Astrocyte (in vitro differentiated cells and primary cell): Measurements from ENCODE around the gene ITGAV. TPM values are rescaled to one million over a fixed set of nuclear protein-coding genes. Genes with fewer than 3 reads are reported as not detected.
A peak's percentile ranks its signal among the peaks of the same experiment; 100 is the strongest.

Experiments
- DNase-seq: peaks from one replicate; pipeline ENCODE4 v3.0.0-alpha.2; 2010; ENCODE audit warnings: low read depth
- FAIRE-seq: peaks from 2 replicates; lab custom pipeline; 2011; peaks lifted over from hg19 to GRCh38; lab: Jason Lieb, UNC
- H2AFZ ChIP-seq: 2 replicates; pipeline ENCODE4 v1.6.0; 2012; ENCODE audit warnings: low read depth, low read length, inconsistent platforms
- H3K27ac ChIP-seq: 2 replicates; pipeline ENCODE4 v1.5.1; 2011; ENCODE audit warnings: low read depth, low read length, inconsistent platforms
- H3K27me3 ChIP-seq: 2 replicates; pipeline ENCODE4 v1.6.0; 2011; ENCODE audit warnings: low read length, inconsistent platforms; ENCODE audit not compliant: insufficient read depth
- H3K36me3 ChIP-seq: 2 replicates; pipeline ENCODE4 v1.5.1; 2011; ENCODE audit warnings: low read length, inconsistent platforms; ENCODE audit not compliant: insufficient read depth
- H3K4me1 ChIP-seq: 2 replicates; pipeline ENCODE4 v1.5.1; 2011; ENCODE audit warnings: low read length, inconsistent platforms; ENCODE audit not compliant: insufficient read depth
- H3K4me2 ChIP-seq: 2 replicates; pipeline ENCODE4 v1.6.0; 2012; ENCODE audit warnings: low read length, inconsistent platforms
- H3K4me3 ChIP-seq: 2 replicates; pipeline ENCODE4 v1.5.1; 2011; ENCODE audit warnings: low read depth, mild to moderate bottlenecking, low read length, inconsistent platforms; ENCODE audit not compliant: insufficient read depth
- H3K79me2 ChIP-seq: 2 replicates; pipeline ENCODE4 v1.6.0; 2012; ENCODE audit warnings: mild to moderate bottlenecking, low read length, inconsistent platforms; ENCODE audit not compliant: insufficient read depth
- H3K9ac ChIP-seq: 2 replicates; pipeline ENCODE4 v1.6.0; 2012; ENCODE audit warnings: mild to moderate bottlenecking, low read length, inconsistent platforms
- H3K9me3 ChIP-seq: 2 replicates; pipeline ENCODE4 v1.5.1; 2012; ENCODE audit warnings: low read depth, mild to moderate bottlenecking, low read length, inconsistent platforms; ENCODE audit not compliant: insufficient read depth
- H4K20me1 ChIP-seq: 2 replicates; pipeline ENCODE4 v1.6.0; 2012; ENCODE audit warnings: low read length, inconsistent platforms; ENCODE audit not compliant: insufficient read depth
- H3K27ac Mint-ChIP-seq: one replicate; pipeline ENCODE4 v1.8.0; 2021; ENCODE audit warnings: mild to moderate bottlenecking, mixed read lengths; ENCODE audit not compliant: unreplicated experiment
- H3K27me3 Mint-ChIP-seq: one replicate; pipeline ENCODE4 v1.8.0; 2021; ENCODE audit warnings: low read depth, mixed read lengths; ENCODE audit not compliant: unreplicated experiment
- H3K36me3 Mint-ChIP-seq: one replicate; pipeline ENCODE4 v1.8.0; 2021; ENCODE audit warnings: low read depth, mixed read lengths; ENCODE audit not compliant: unreplicated experiment
- H3K4me1 Mint-ChIP-seq: one replicate; pipeline ENCODE4 v1.8.0; 2021; ENCODE audit warnings: low read depth, mixed read lengths; ENCODE audit not compliant: unreplicated experiment
- H3K4me3 Mint-ChIP-seq: one replicate; pipeline ENCODE4 v1.8.0; 2021; ENCODE audit warnings: mild to moderate bottlenecking, moderate library complexity, mixed read lengths; ENCODE audit not compliant: unreplicated experiment
- H3K9me3 Mint-ChIP-seq: one replicate; pipeline ENCODE4 v1.8.0; 2021; ENCODE audit warnings: mild to moderate bottlenecking, mixed read lengths; ENCODE audit not compliant: unreplicated experiment
- CTCF ChIP-seq: IDR thresholded peaks from 2 replicates; pipeline ENCODE4 v1.5.1; 2011; ENCODE audit warnings: low read depth, mild to moderate bottlenecking, inconsistent platforms, low read length, moderate library complexity; ENCODE audit not compliant: insufficient read depth
- EZH2 ChIP-seq: IDR thresholded peaks from 2 replicates; pipeline ENCODE4 v1.6.1; 2012; ENCODE audit warnings: mild to moderate bottlenecking, low read length, inconsistent platforms; ENCODE audit not compliant: insufficient read depth
- total RNA-seq: library from RNA; stranded (reverse); gene quantifications from 2 replicates; pipeline ENCODE4 v1.2.1, GENCODE V29; 2021

The ITGAV gene
- total RNA-seq, 1 donor from 2014 or later, result 661 TPM

- Histone ChIP-seq H3K79me2 (no peaks in the 10 kb centered on the region), H3K4me3 (no peak overlapping the region), H3K4me1 (peaks cover 17% of the 10 kb centered on the region), H3K9ac (no peak overlapping the region), H3K9me3 (no peaks in the 10 kb centered on the region), H4K20me1 (no peaks in the 10 kb centered on the region), H3K4me2 (no peak overlapping the region), H3K27ac (no peak overlapping the region), H3K27me3 (no peaks in the 10 kb centered on the region), H2AFZ (no peak overlapping the region), H3K36me3 (no peaks in the 10 kb centered on the region)
- FAIRE-seq (no peak), DNase-seq (peak; percentile 41)
- Mint-ChIP-seq H3K4me3 (no peak overlapping the region), H3K9me3 (peaks cover 11% of the 10 kb centered on the region), H3K27me3 (peaks cover 3% of the 10 kb centered on the region), H3K27ac (no peak overlapping the region), H3K36me3 (no peaks in the 10 kb centered on the region), H3K4me1 (peaks cover 5% of the 10 kb centered on the region)
- TF ChIP-seq EZH2 (no peak), CTCF (no peak)
Measured at GRCh38 chr2:186690786-186691185, 100.9 kb downstream of the ITGAV start.

DNA sequence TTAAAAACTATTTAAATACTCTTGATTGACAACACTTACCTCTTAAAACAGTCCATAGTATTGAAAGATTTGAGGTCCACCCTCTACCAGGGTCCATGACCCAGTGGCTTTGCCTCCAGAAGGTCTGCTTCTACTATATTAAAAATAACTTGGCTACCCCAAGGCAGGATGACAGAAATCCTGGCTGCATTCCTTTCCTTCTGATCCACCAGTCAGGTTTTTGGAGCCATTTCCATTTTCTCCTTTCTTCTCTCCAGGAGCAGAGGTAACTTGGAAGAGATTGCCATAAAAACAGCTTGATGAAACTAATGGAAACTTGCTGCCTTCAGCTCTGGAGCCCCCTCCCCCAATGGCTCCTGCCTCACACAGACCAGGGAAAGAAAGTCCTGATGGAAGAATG, 101.4 kb downstream of the ITGAV start:
- Histone ChIP-seq H3K27ac (no peak overlapping the region), H4K20me1 (no peaks in the 10 kb centered on the region), H3K4me1 (peaks cover 17% of the 10 kb centered on the region), H2AFZ (no peak overlapping the region), H3K79me2 (no peaks in the 10 kb centered on the region), H3K4me2 (no peak overlapping the region), H3K9ac (no peak overlapping the region), H3K27me3 (no peaks in the 10 kb centered on the region), H3K4me3 (no peak overlapping the region), H3K9me3 (no peaks in the 10 kb centered on the region), H3K36me3 (no peaks in the 10 kb centered on the region)
- TF ChIP-seq CTCF (no peak), EZH2 (no peak)
- Mint-ChIP-seq H3K4me3 (no peak overlapping the region), H3K27ac (no peak overlapping the region), H3K36me3 (no peaks in the 10 kb centered on the region), H3K4me1 (peaks cover 5% of the 10 kb centered on the region), H3K27me3 (peaks cover 3% of the 10 kb centered on the region), H3K9me3 (peaks cover 11% of the 10 kb centered on the region)
- no peak for FAIRE-seq
- no peak for DNase-seq

GRCh38 chr2:186691900-186692299, 102.0 kb downstream of the ITGAV start:
- no peaks in the 10 kb centered on the region for H3K27me3 ChIP-seq
- FAIRE-seq (no peak), DNase-seq (no peak)
- no peak overlapping the region for H3K9ac ChIP-seq
- no peak overlapping the region for H3K4me3 ChIP-seq
- H3K27me3 Mint-ChIP-seq, result peaks cover 3% of the 10 kb centered on the region
- H3K36me3 ChIP-seq, result no peaks in the 10 kb centered on the region
- H3K4me3 Mint-ChIP-seq, result no peak overlapping the region
- no peak overlapping the region for H2AFZ ChIP-seq
- no peak overlapping the region for H3K27ac Mint-ChIP-seq
- TF ChIP-seq EZH2 (no peak), CTCF (no peak)
- H3K79me2 ChIP-seq, result no peaks in the 10 kb centered on the region
- peaks cover 17% of the 10 kb centered on the region for H3K4me1 ChIP-seq
- no peak overlapping the region for H3K27ac ChIP-seq
- H4K20me1 ChIP-seq, result no peaks in the 10 kb centered on the region
- H3K4me2 ChIP-seq, result no peak overlapping the region
- H3K4me1 Mint-ChIP-seq, result peaks cover 5% of the 10 kb centered on the region
- peaks cover 11% of the 10 kb centered on the region for H3K9me3 Mint-ChIP-seq
- H3K36me3 Mint-ChIP-seq, result no peaks in the 10 kb centered on the region
- no peaks in the 10 kb centered on the region for H3K9me3 ChIP-seq
